RKO (cell line): Measurements from ENCODE around the gene LYPD1.
"Not testable (repeated sequence)": the region's sequence is repeated elsewhere in the genome, so short reads cannot be mapped to it uniquely, and the experiment has no call there.

ENCODE experiments used
- DNase-seq: peaks from one replicate; pipeline ENCODE4 v3.0.0-alpha.2; 2016; ENCODE audit warnings: low spot score

LYPD1 gene

GRCh38 chr2:132669908-132670495 is at the start of gene LYPD1:
LYPD1 (minus strand) TSS chr2:132670205; CDS start chr2:132669932, 273 bp downstream.
- DNase-seq: no peak

GRCh38 chr2:132719480-132719879 is 49.5 kb upstream of the LYPD1 start:
- DNase-seq: no peak

- no peak for DNase-seq
These were observed 46.9 kb upstream of the LYPD1 start for GRCh38 chr2:132716954-132717353.

- no peak for DNase-seq
These were observed 45.7 kb upstream of the LYPD1 start for GRCh38 chr2:132715386-132716351.

- DNase-seq: no peak
These were observed 33.4 kb upstream of the LYPD1 start for GRCh38 chr2:132703396-132703795.

GRCh38 chr2:132701810-132702209 is 31.8 kb upstream of the LYPD1 start:
- no peak for DNase-seq

- not testable (repeated sequence) for DNase-seq
These were observed 29.8 kb upstream of the LYPD1 start for GRCh38 chr2:132699802-132700201.

- DNase-seq: not testable (repeated sequence)
These were observed 28.3 kb upstream of the LYPD1 start for GRCh38 chr2:132698347-132698746.

- no peak for DNase-seq
These were observed 27.7 kb upstream of the LYPD1 start for GRCh38 chr2:132697556-132698205.

GRCh38 chr2:132692816-132693215 is 22.8 kb upstream of the LYPD1 start:
- no peak for DNase-seq

GRCh38 chr2:132691556-132691955 is 21.6 kb upstream of the LYPD1 start:
- DNase-seq: no peak

- DNase-seq: no peak
These were observed 20.8 kb upstream of the LYPD1 start for GRCh38 chr2:132690664-132691303.

- no peak for DNase-seq
These were observed 11.8 kb upstream of the LYPD1 start for GRCh38 chr2:132681766-132682165.

GRCh38 chr2:132680544-132680943 is 10.5 kb upstream of the LYPD1 start:
- DNase-seq: no peak

GRCh38 chr2:132678483-132678882 is 8.5 kb upstream of the LYPD1 start:
- no peak for DNase-seq

- no peak for DNase-seq
These were observed 7.7 kb upstream of the LYPD1 start for GRCh38 chr2:132677661-132678060.

- peak; percentile 6 for DNase-seq
These were observed 7.0 kb upstream of the LYPD1 start for GRCh38 chr2:132676999-132677398.

GRCh38 chr2:132671151-132671835 is 1.3 kb upstream of the LYPD1 start:
- DNase-seq: no peak

GRCh38 chr2:132670496-132671150 is 618 bp upstream of the LYPD1 start:
- no peak for DNase-seq

GRCh38 chr2:132668987-132669907 is 758 bp downstream of the LYPD1 start:
- no peak for DNase-seq
